RWPE1 (cell line): ENCODE data around the gene PLD6.

Source experiments
- CTCF ChIA-PET: fragments of 350-600 bp; sonication (Branson Sonifier 250); formaldehyde crosslinking; extraction: SDS; loops from one replicate; lab custom pipeline; 2021; lab: Yijun Ruan, JAX
- POLR2A ChIA-PET: fragments of 400-600 bp; formaldehyde crosslinking; extraction: SDS; loops from one replicate; lab custom pipeline; 2020; ENCODE audit warnings: antibody characterized with exemption; ENCODE audit not compliant: low non-redundant PET; lab: Yijun Ruan, JAX
- DNase-seq: peaks from one replicate; pipeline ENCODE4 v3.0.0; 2012; ENCODE audit warnings: low spot score
- H3K27ac ChIP-seq: fragments of 450-650 bp; 2 replicates; pipeline ENCODE4 v1.5.1; 2017
- CTCF ChIP-seq: fragments of 450-650 bp; conservative IDR thresholded peaks from 2 replicates; pipeline ENCODE4 v1.5.1; 2017; ENCODE audit warnings: low read depth, mild to moderate bottlenecking

PLD6 gene

GRCh38 chr17:17153709-17154108 lies 52.4 kb downstream of the PLD6 start:
- peak overlapping the region; percentile 92 for H3K27ac ChIP-seq
- CTCF ChIA-PET, result no interaction called here
- POLR2A ChIA-PET, result no interaction called here
- no peak for DNase-seq
- TF ChIP-seq CTCF, result no peak

GRCh38 chr17:17153071-17153470 lies 53.1 kb downstream of the PLD6 start:
- DNase-seq, result no peak
- peak overlapping the region; percentile 92 for H3K27ac ChIP-seq
- CTCF ChIA-PET, result interaction anchor here (0.6 kb wide), 1 partner anchor 49 kb away, joined by 6 read pairs; no protein-coding TSS in a partner anchor
- POLR2A ChIA-PET, result no interaction called here
- no peak for TF ChIP-seq CTCF

DNA sequence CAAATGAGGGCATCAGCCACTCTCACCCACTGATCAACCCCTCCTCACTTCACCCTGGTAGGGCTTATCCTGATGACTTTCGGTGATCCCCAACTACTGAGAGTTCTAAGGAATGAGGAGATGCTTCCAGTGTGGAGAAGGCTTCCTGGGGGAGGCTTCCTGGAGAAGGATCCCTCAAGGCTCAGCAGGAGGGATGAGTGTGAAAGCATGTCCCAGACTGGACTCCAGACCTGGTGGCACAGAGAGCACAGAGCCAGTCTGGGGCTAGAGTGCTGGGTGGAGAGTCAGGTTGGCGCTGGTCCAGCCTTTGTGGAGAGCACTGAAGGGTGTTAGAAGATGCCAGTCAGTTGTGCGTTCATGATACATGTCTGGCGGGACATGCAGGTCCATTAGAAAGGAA lies 53.7 kb downstream of the PLD6 start:
- no peak for TF ChIP-seq CTCF
- POLR2A ChIA-PET, result no interaction called here
- no peak for DNase-seq
- CTCF ChIA-PET, result interaction anchor here (0.6 kb wide), 1 partner anchor 257 kb away, joined by 6 read pairs; no protein-coding TSS in a partner anchor
- H3K27ac ChIP-seq, result peak overlapping the region; percentile 92

DNA sequence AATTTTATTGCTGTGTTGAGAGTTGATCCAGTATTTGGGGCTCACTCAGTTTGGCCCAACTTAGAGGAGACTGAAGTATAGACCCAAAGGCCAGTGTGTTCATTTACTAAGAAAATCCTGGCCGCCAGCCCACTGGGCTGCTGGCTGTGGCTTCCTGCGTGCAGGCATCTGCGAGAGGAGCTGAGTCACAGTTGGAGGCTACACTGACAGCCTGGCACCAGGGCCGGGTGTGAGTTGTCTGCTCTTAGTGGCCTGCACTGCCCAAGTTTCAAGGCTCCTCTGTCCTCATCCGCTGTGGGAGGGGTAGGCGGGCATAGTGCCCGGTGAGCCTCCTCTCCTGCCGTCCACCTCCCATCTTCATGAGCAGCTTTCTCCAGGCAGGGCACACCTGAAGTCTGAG lies 54.2 kb downstream of the PLD6 start:
- no peak for TF ChIP-seq CTCF
- CTCF ChIA-PET, result interaction anchor here (0.6 to 0.7 kb wide), 2 partner anchors 10 to 258 kb away, joined by 6 to 7 read pairs; no protein-coding TSS in a partner anchor
- POLR2A ChIA-PET, result no interaction called here
- DNase-seq, result peak; percentile 77
- peak overlapping the region; percentile 92 for H3K27ac ChIP-seq

DNA sequence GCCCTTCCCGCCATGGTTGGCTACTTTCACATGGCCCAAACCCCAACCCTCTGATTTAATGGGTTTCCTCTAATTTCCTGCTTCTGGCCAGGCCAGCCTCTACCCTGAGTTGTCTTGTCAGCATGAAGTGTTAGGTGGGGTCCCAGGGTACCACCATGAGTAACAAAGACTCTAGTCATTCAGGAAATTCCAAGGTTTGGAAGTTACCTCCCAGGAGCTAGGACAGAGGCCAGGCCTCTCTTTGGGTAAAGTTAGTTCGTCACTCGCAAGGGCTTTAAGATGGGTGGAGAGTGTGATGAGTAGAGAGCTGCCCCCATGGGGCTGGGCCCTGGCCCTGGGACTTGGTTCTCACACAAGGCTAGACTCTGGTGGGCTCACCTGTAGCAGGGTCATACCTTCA lies 54.6 kb downstream of the PLD6 start:
- CTCF ChIA-PET, result interaction anchor here (0.7 kb wide), 1 partner anchor 9 kb away, joined by 7 read pairs; no protein-coding TSS in a partner anchor
- H3K27ac ChIP-seq, result peak overlapping the region; percentile 92
- POLR2A ChIA-PET, result no interaction called here
- DNase-seq, result no peak
- TF ChIP-seq CTCF, result no peak

GRCh38 chr17:17151055-17151454 lies 55.1 kb downstream of the PLD6 start:
- POLR2A ChIA-PET, result no interaction called here

More at GRCh38 chr17:17151055-17151454, 55.1 kb downstream of the PLD6 start:
- CTCF ChIA-PET, result no interaction called here
- TF ChIP-seq CTCF, result no peak
- DNase-seq, result peak; percentile 68
- H3K27ac ChIP-seq, result peak overlapping the region; percentile 92
